DOHH2 (cell line): Measurements from ENCODE around the gene GABRB1.

Experiments
- H3F3A ChIP-seq: fragments of 200-600 bp; sonication (generic), shearing (Covaris generic); 2 replicates; pipeline ENCODE4 v1.6.0; 2016; ENCODE audit warnings: antibody characterized with exemption, mild to moderate bottlenecking; ENCODE audit not compliant: control insufficient read depth, insufficient read depth
- H3K27ac ChIP-seq: fragments of 200-600 bp; sonication (generic); 2 replicates; pipeline ENCODE4 v1.5.1; 2014; ENCODE audit warnings: low read depth, mild to moderate bottlenecking, low read length, moderate library complexity
- H3K27me3 ChIP-seq: fragments of 200-600 bp; sonication (generic); 2 replicates; pipeline ENCODE4 v1.6.1; 2014; ENCODE audit warnings: mild to moderate bottlenecking, low read length, mixed read lengths; ENCODE audit not compliant: control insufficient read depth
- H3K36me3 ChIP-seq: fragments of 200-600 bp; sonication (generic); 2 replicates; pipeline ENCODE4 v1.6.1; 2014; ENCODE audit warnings: mild to moderate bottlenecking, low read length, moderate library complexity, mixed read lengths; ENCODE audit not compliant: control insufficient read depth
- H3K4me1 ChIP-seq: fragments of 200-600 bp; sonication (generic); 2 replicates; pipeline ENCODE4 v1.6.1; 2014; ENCODE audit warnings: mild to moderate bottlenecking, low read length, mixed read lengths; ENCODE audit not compliant: control insufficient read depth
- H3K4me2 ChIP-seq: fragments of 200-600 bp; sonication (generic); 2 replicates; pipeline ENCODE4 v1.6.0; 2014; ENCODE audit warnings: mild to moderate bottlenecking, low read length, moderate library complexity
- H3K4me3 ChIP-seq: fragments of 200-600 bp; sonication (generic); 2 replicates; pipeline ENCODE4 v1.5.1; 2014; ENCODE audit warnings: mild to moderate bottlenecking, low read length, mixed read lengths
- H3K79me2 ChIP-seq: fragments of 200-600 bp; sonication (generic); 2 replicates; pipeline ENCODE4 v1.6.1; 2014; ENCODE audit warnings: mild to moderate bottlenecking, low read length, mixed read lengths; ENCODE audit not compliant: control insufficient read depth
- H3K9me2 ChIP-seq: fragments of 200-600 bp; sonication (generic); replicated peaks from 2 replicates; pipeline ENCODE4 v1.6.1; 2014; ENCODE audit warnings: mild to moderate bottlenecking, low read length, mixed read lengths; ENCODE audit not compliant: control insufficient read depth
- H3K9me3 ChIP-seq: fragments of 200-600 bp; sonication (generic); 2 replicates; pipeline ENCODE4 v1.6.1; 2014; ENCODE audit warnings: antibody characterized with exemption, low read length, mixed read lengths; ENCODE audit not compliant: control insufficient read depth, insufficient read depth
- H4K20me1 ChIP-seq: fragments of 200-600 bp; sonication (generic); 2 replicates; pipeline ENCODE4 v1.6.0; 2014; ENCODE audit warnings: low read depth, mild to moderate bottlenecking, antibody characterized with exemption, low read length, moderate library complexity; ENCODE audit not compliant: control insufficient read depth, insufficient read depth
- EZH2phosphoT487 ChIP-seq: fragments of 200-600 bp; sonication (generic); IDR thresholded peaks from 2 replicates; pipeline ENCODE4 v1.6.1; 2017; ENCODE audit warnings: borderline replicate concordance, mild to moderate bottlenecking, antibody characterized with exemption, low read length, moderate library complexity, mixed read lengths
- TF ChIP-seq, protein P1 (sequence below): fragments of 200-600 bp; sonication (generic); IDR thresholded peaks from one replicate; pipeline ENCODE4 v1.5.1; 2014; ENCODE audit warnings: antibody characterized with exemption, mild to moderate bottlenecking, low read depth, low read length; ENCODE audit not compliant: poor library complexity, severe bottlenecking

The GABRB1 gene

GRCh38 chr4:47224361-47224760 is 193.0 kb downstream of the GABRB1 start:
- Histone ChIP-seq H3K4me1 (no peaks in the 10 kb centered on the region), H3K4me2 (no peak overlapping the region), H3F3A (no peaks in the 10 kb centered on the region), H3K9me3 (no peaks in the 10 kb centered on the region), H4K20me1 (no peaks in the 10 kb centered on the region), H3K27me3 (no peaks in the 10 kb centered on the region), H3K36me3 (no peaks in the 10 kb centered on the region), H3K79me2 (no peaks in the 10 kb centered on the region), H3K27ac (no peak overlapping the region), H3K4me3 (no peak overlapping the region), H3K9me2 (no peaks in the 10 kb centered on the region; the same call in 1 of the 2 replicates)
- TF ChIP-seq EZH2phosphoT487 = no peak
- TF ChIP-seq, protein P1, sequence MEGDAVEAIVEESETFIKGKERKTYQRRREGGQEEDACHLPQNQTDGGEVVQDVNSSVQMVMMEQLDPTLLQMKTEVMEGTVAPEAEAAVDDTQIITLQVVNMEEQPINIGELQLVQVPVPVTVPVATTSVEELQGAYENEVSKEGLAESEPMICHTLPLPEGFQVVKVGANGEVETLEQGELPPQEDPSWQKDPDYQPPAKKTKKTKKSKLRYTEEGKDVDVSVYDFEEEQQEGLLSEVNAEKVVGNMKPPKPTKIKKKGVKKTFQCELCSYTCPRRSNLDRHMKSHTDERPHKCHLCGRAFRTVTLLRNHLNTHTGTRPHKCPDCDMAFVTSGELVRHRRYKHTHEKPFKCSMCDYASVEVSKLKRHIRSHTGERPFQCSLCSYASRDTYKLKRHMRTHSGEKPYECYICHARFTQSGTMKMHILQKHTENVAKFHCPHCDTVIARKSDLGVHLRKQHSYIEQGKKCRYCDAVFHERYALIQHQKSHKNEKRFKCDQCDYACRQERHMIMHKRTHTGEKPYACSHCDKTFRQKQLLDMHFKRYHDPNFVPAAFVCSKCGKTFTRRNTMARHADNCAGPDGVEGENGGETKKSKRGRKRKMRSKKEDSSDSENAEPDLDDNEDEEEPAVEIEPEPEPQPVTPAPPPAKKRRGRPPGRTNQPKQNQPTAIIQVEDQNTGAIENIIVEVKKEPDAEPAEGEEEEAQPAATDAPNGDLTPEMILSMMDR = no peak

- Histone ChIP-seq H3K4me2 (no peak overlapping the region), H3K36me3 (no peaks in the 10 kb centered on the region), H3K27ac (no peak overlapping the region), H4K20me1 (no peaks in the 10 kb centered on the region), H3K79me2 (no peaks in the 10 kb centered on the region), H3K4me3 (no peak overlapping the region), H3K9me2 (no peaks in the 10 kb centered on the region), H3K4me1 (no peaks in the 10 kb centered on the region), H3K9me3 (no peaks in the 10 kb centered on the region), H3F3A (no peaks in the 10 kb centered on the region), H3K27me3 (no peaks in the 10 kb centered on the region)
- TF ChIP-seq EZH2phosphoT487 = no peak
- TF ChIP-seq, protein P1 = no peak
Observed at GRCh38 chr4:47235721-47236120, 204.4 kb downstream of the GABRB1 start.

DNA sequence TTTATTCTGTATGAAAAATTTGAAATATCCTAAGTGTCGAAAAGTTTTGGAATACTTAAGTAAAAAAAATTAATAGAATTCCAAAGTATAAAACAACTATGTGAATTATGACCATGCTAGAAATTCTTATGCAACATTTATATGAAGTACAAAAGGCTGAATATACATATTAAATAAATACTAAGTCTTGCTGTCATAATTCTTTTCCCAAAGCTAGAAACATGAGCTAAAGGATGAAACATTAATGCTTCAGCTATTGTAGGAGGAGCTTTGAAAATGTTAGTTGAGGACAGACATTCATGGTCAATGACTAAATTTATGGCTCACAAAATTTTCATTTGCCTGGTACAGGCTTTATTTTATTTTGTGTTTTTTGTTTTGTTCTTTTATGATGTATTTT is 207.3 kb downstream of the GABRB1 start:
- no peaks in the 10 kb centered on the region for H3K4me1 ChIP-seq

More for the DNA sequence above, 207.3 kb downstream of the GABRB1 start:
- Histone ChIP-seq H3F3A (no peaks in the 10 kb centered on the region), H4K20me1 (no peaks in the 10 kb centered on the region), H3K4me3 (no peak overlapping the region), H3K79me2 (no peaks in the 10 kb centered on the region), H3K9me2 (no peaks in the 10 kb centered on the region), H3K27me3 (no peaks in the 10 kb centered on the region), H3K9me3 (no peaks in the 10 kb centered on the region), H3K4me2 (no peak overlapping the region), H3K27ac (no peak overlapping the region), H3K36me3 (no peaks in the 10 kb centered on the region)
- TF ChIP-seq, protein P1 = no peak
- TF ChIP-seq EZH2phosphoT487 = no peak
